ENCODE results near the gene PLEKHM3.

PLEKHM3 gene

GRCh38 chr2:207869784-207870778 lies 155.2 kb downstream of the PLEKHM3 start:
- Histone ChIP-seq H4K8ac (ENCODE audit: low read depth, low read length) (no peak overlapping the region), H3K36me3 (ENCODE audit: control insufficient read depth, insufficient read depth, low read length) (no peaks in the 10 kb centered on the region), H3K27me3 (ENCODE audit: insufficient read depth, low read length, poor library complexity) (no peaks in the 10 kb centered on the region), H3K18ac (ENCODE audit: low read length) (peak overlapping the region; percentile 47), H2BK15ac (replicated peaks; ENCODE audit: low read depth) (peak overlapping the region; percentile 76), H4K5ac (ENCODE audit: low read length) (no peak overlapping the region), H3K9ac (ENCODE audit: low read length) (no peak overlapping the region), H3K56ac (ENCODE audit: low read length) (no peak overlapping the region), H2BK5ac (ENCODE audit: low read length) (no peak overlapping the region), H3K4me1 (ENCODE audit: control insufficient read depth, low read depth, low read length) (no peaks in the 10 kb centered on the region), H2AK5ac (ENCODE audit: low read length) (no peak overlapping the region), H3K23ac (ENCODE audit: low read length) (no peak overlapping the region), H3K79me1 (ENCODE audit: low read length) (no peaks in the 10 kb centered on the region), H2BK120ac (ENCODE audit: low read depth, low read length) (no peak overlapping the region), H3K4ac (ENCODE audit: low read depth, low read length) (no peak overlapping the region), H3K4me3 (ENCODE audit: low read length) (no peak overlapping the region), H3K4me2 (ENCODE audit: low read length) (no peak overlapping the region), H3K27ac (ENCODE audit: low read depth, low read length) (no peak overlapping the region), H3K79me2 (ENCODE audit: control insufficient read depth, insufficient read depth, low read length) (no peaks in the 10 kb centered on the region)
- no peak for DNase-seq
- 100% methylated on average over 1 of the region's 7 CpGs for WGBS (ENCODE audit: extremely low coverage, insufficient coverage, low lambda C conversion rate)

- no peak overlapping the region for H3K27ac ChIP-seq (ENCODE audit: low read depth, low read length)
- no peaks in the 10 kb centered on the region for H3K79me1 ChIP-seq (ENCODE audit: low read length)
- H3K79me2 ChIP-seq (ENCODE audit: control insufficient read depth, insufficient read depth, low read length): no peaks in the 10 kb centered on the region
- no peak overlapping the region for H4K8ac ChIP-seq (ENCODE audit: low read depth, low read length)
- no peak overlapping the region for H3K18ac ChIP-seq (ENCODE audit: low read length)
- H2BK120ac ChIP-seq (ENCODE audit: low read depth, low read length): no peak overlapping the region
- H2BK15ac ChIP-seq (replicated peaks; ENCODE audit: low read depth): no peak overlapping the region
- H3K4me3 ChIP-seq (ENCODE audit: low read length): no peak overlapping the region
- no peak overlapping the region for H2AK5ac ChIP-seq (ENCODE audit: low read length)
- no peak for DNase-seq
- H2BK5ac ChIP-seq (ENCODE audit: low read length): no peak overlapping the region
- no peak overlapping the region for H3K23ac ChIP-seq (ENCODE audit: low read length)
- H3K4ac ChIP-seq (ENCODE audit: low read depth, low read length): no peak overlapping the region
- H3K4me1 ChIP-seq (ENCODE audit: control insufficient read depth, low read depth, low read length): no peaks in the 10 kb centered on the region
- WGBS (ENCODE audit: extremely low coverage, insufficient coverage, low lambda C conversion rate): no CpG with 5 or more reads among the region's 5 CpGs
- H4K5ac ChIP-seq (ENCODE audit: low read length): no peak overlapping the region
- H3K27me3 ChIP-seq (ENCODE audit: insufficient read depth, low read length, poor library complexity): no peaks in the 10 kb centered on the region
- H3K9ac ChIP-seq (ENCODE audit: low read length): no peak overlapping the region
- H3K4me2 ChIP-seq (ENCODE audit: low read length): no peak overlapping the region
- H3K56ac ChIP-seq (ENCODE audit: low read length): no peak overlapping the region
- no peaks in the 10 kb centered on the region for H3K36me3 ChIP-seq (ENCODE audit: control insufficient read depth, insufficient read depth, low read length)
Observed at GRCh38 chr2:207868855-207869596, 156.3 kb downstream of the PLEKHM3 start.

GRCh38 chr2:207867905-207868304 lies 157.4 kb downstream of the PLEKHM3 start:
- H4K5ac ChIP-seq (ENCODE audit: low read length): no peak overlapping the region
- H2BK15ac ChIP-seq (replicated peaks; ENCODE audit: low read depth): no peak overlapping the region
- no peak overlapping the region for H3K56ac ChIP-seq (ENCODE audit: low read length)
- H3K4me2 ChIP-seq (ENCODE audit: low read length): no peak overlapping the region
- no peak overlapping the region for H2BK5ac ChIP-seq (ENCODE audit: low read length)
- no peak overlapping the region for H3K4ac ChIP-seq (ENCODE audit: low read depth, low read length)
- no peak overlapping the region for H3K27ac ChIP-seq (ENCODE audit: low read depth, low read length)
- no CpG with 5 or more reads among the region's 1 CpG for WGBS (ENCODE audit: extremely low coverage, insufficient coverage, low lambda C conversion rate)
- H3K27me3 ChIP-seq (ENCODE audit: insufficient read depth, low read length, poor library complexity): no peaks in the 10 kb centered on the region
- no peak overlapping the region for H2BK120ac ChIP-seq (ENCODE audit: low read depth, low read length)
- H3K79me1 ChIP-seq (ENCODE audit: low read length): no peaks in the 10 kb centered on the region
- H3K36me3 ChIP-seq (ENCODE audit: control insufficient read depth, insufficient read depth, low read length): no peaks in the 10 kb centered on the region
- H4K8ac ChIP-seq (ENCODE audit: low read depth, low read length): no peak overlapping the region
- no peak overlapping the region for H3K18ac ChIP-seq (ENCODE audit: low read length)
- no peak overlapping the region for H3K4me3 ChIP-seq (ENCODE audit: low read length)
- H3K4me1 ChIP-seq (ENCODE audit: control insufficient read depth, low read depth, low read length): no peaks in the 10 kb centered on the region
- no peak for DNase-seq
- no peak overlapping the region for H2AK5ac ChIP-seq (ENCODE audit: low read length)
- H3K79me2 ChIP-seq (ENCODE audit: control insufficient read depth, insufficient read depth, low read length): no peaks in the 10 kb centered on the region
- H3K23ac ChIP-seq (ENCODE audit: low read length): no peak overlapping the region
- H3K9ac ChIP-seq (ENCODE audit: low read length): no peak overlapping the region

DNA sequence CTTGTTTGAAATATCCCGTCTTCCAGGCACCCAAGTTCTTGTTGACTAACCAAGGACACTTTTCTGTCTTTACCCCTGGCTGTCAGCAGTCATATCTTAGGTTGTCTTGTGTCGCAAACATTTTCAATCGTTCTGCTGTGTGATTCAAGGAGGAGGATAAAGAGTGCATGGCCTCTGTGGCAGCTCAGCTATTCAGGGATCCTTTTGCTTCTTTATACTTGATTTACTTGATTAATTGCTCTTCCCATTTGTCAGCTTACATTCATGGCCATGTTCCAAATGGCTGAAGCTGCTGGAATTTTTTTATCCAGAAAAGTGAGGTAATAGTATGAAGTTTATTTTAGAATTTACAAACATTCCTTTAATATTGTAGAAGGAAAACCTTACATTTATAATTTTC lies 158.3 kb downstream of the PLEKHM3 start:
- Histone ChIP-seq H3K4ac (ENCODE audit: low read depth, low read length) (no peak overlapping the region), H2AK5ac (ENCODE audit: low read length) (no peak overlapping the region), H3K23ac (ENCODE audit: low read length) (no peak overlapping the region), H2BK120ac (ENCODE audit: low read depth, low read length) (no peak overlapping the region), H3K36me3 (ENCODE audit: control insufficient read depth, insufficient read depth, low read length) (no peaks in the 10 kb centered on the region), H3K4me3 (ENCODE audit: low read length) (no peak overlapping the region), H3K4me2 (ENCODE audit: low read length) (no peak overlapping the region), H3K79me1 (ENCODE audit: low read length) (no peaks in the 10 kb centered on the region), H4K8ac (ENCODE audit: low read depth, low read length) (no peak overlapping the region), H4K5ac (ENCODE audit: low read length) (no peak overlapping the region), H3K79me2 (ENCODE audit: control insufficient read depth, insufficient read depth, low read length) (no peaks in the 10 kb centered on the region), H3K9ac (ENCODE audit: low read length) (no peak overlapping the region), H3K27me3 (ENCODE audit: insufficient read depth, low read length, poor library complexity) (no peaks in the 10 kb centered on the region), H3K56ac (ENCODE audit: low read length) (no peak overlapping the region), H3K18ac (ENCODE audit: low read length) (no peak overlapping the region), H3K27ac (ENCODE audit: low read depth, low read length) (no peak overlapping the region), H2BK5ac (ENCODE audit: low read length) (no peak overlapping the region), H2BK15ac (replicated peaks; ENCODE audit: low read depth) (no peak overlapping the region), H3K4me1 (ENCODE audit: control insufficient read depth, low read depth, low read length) (no peaks in the 10 kb centered on the region)
- no CpG with 5 or more reads among the region's 3 CpGs for WGBS (ENCODE audit: extremely low coverage, insufficient coverage, low lambda C conversion rate)
- DNase-seq: no peak

- H3K36me3 ChIP-seq (ENCODE audit: control insufficient read depth, insufficient read depth, low read length): no peaks in the 10 kb centered on the region
- H3K27me3 ChIP-seq (ENCODE audit: insufficient read depth, low read length, poor library complexity): no peaks in the 10 kb centered on the region
- H2BK5ac ChIP-seq (ENCODE audit: low read length): no peak overlapping the region
- no peak overlapping the region for H3K4me3 ChIP-seq (ENCODE audit: low read length)
- H3K79me2 ChIP-seq (ENCODE audit: control insufficient read depth, insufficient read depth, low read length): no peaks in the 10 kb centered on the region
- H3K56ac ChIP-seq (ENCODE audit: low read length): no peak overlapping the region
- no peak overlapping the region for H3K18ac ChIP-seq (ENCODE audit: low read length)
- H3K23ac ChIP-seq (ENCODE audit: low read length): no peak overlapping the region
- H4K5ac ChIP-seq (ENCODE audit: low read length): no peak overlapping the region
- H2AK5ac ChIP-seq (ENCODE audit: low read length): no peak overlapping the region
- H3K4ac ChIP-seq (ENCODE audit: low read depth, low read length): no peak overlapping the region
- no peak for DNase-seq
- no peaks in the 10 kb centered on the region for H3K4me1 ChIP-seq (ENCODE audit: control insufficient read depth, low read depth, low read length)
- H2BK15ac ChIP-seq (replicated peaks; ENCODE audit: low read depth): no peak overlapping the region
- H4K8ac ChIP-seq (ENCODE audit: low read depth, low read length): no peak overlapping the region
- WGBS (ENCODE audit: extremely low coverage, insufficient coverage, low lambda C conversion rate): 100% methylated on average over 2 of the region's 5 CpGs
- H3K79me1 ChIP-seq (ENCODE audit: low read length): no peaks in the 10 kb centered on the region
- H3K4me2 ChIP-seq (ENCODE audit: low read length): no peak overlapping the region
- no peak overlapping the region for H3K9ac ChIP-seq (ENCODE audit: low read length)
- no peak overlapping the region for H2BK120ac ChIP-seq (ENCODE audit: low read depth, low read length)
- no peak overlapping the region for H3K27ac ChIP-seq (ENCODE audit: low read depth, low read length)
Observed at GRCh38 chr2:207865210-207865609, 160.1 kb downstream of the PLEKHM3 start.
